NB4 (cell line): ENCODE measurements around the gene FMNL2.

Source experiments
- CTCF ChIP-seq: IDR thresholded peaks from one replicate; pipeline ENCODE4 v1.5.1; 2012; ENCODE audit warnings: low read depth, low read length
- MAX ChIP-seq: IDR thresholded peaks from 2 replicates; pipeline ENCODE4 v1.6.1; 2011; ENCODE audit warnings: low read depth, low read length
- MYC ChIP-seq: IDR thresholded peaks from 2 replicates; pipeline ENCODE4 v1.6.1; 2011; ENCODE audit warnings: low read depth, low read length
- POLR2A ChIP-seq: IDR thresholded peaks from 2 replicates; pipeline ENCODE4 v1.6.1; 2011; ENCODE audit warnings: mild to moderate bottlenecking; ENCODE audit not compliant: insufficient read length; ENCODE audit errors: extremely low read depth

GRCh38 chr2:152544638-152545037 lies 209.7 kb downstream of the FMNL2 start:
- TF ChIP-seq CTCF (no peak), MAX (no peak), POLR2A (no peak), MYC (no peak)
